Activated CD4-positive, alpha-beta memory T cell treated with anti-CD3 and anti-CD28 coated beads for 36 hours (primary cell): ENCODE measurements around the gene PABPC1L. TPM values are rescaled to one million over a fixed set of nuclear protein-coding genes. Genes with fewer than 3 reads are reported as not detected.

ENCODE experiments used
- CTCF ChIA-PET: fragments of 350-600 bp; sonication (Branson Sonifier 250); formaldehyde crosslinking; loops from one replicate; lab custom pipeline; 2021; ENCODE audit warnings: antibody characterized with exemption, inconsistent platforms; lab: Charles Lee
- POLR2A ChIA-PET: fragments of 350-600 bp; sonication (Branson Sonifier 250); formaldehyde crosslinking; loops from one replicate; lab custom pipeline; 2021; ENCODE audit warnings: antibody characterized with exemption; lab: Charles Lee
- DNase-seq: peaks from one replicate; pipeline ENCODE4 v3.0.0-alpha.2; 2020
- H3K27ac Mint-ChIP-seq: one replicate; pipeline ENCODE4 v1.8.0; 2021; ENCODE audit warnings: mixed read lengths
- H3K27me3 Mint-ChIP-seq: one replicate; pipeline ENCODE4 v1.8.0; 2021; ENCODE audit warnings: mixed read lengths
- H3K36me3 Mint-ChIP-seq: one replicate; pipeline ENCODE4 v1.8.0; 2021; ENCODE audit warnings: mixed read lengths
- H3K4me1 Mint-ChIP-seq: one replicate; pipeline ENCODE4 v1.8.0; 2021; ENCODE audit warnings: low read depth, mixed read lengths
- H3K4me3 Mint-ChIP-seq: one replicate; pipeline ENCODE4 v1.8.0; 2021; ENCODE audit warnings: mild to moderate bottlenecking, mixed read lengths
- H3K9me3 Mint-ChIP-seq: one replicate; pipeline ENCODE4 v1.8.0; 2021; ENCODE audit warnings: mixed read lengths
- intact Hi-C: fragments of 100-400 bp; cut with micrococcal nuclease; formaldehyde crosslinking; loops from one replicate; pipeline ENCODE4 v1.15.1; 2023
- total RNA-seq, 2 experiments: library from RNA; stranded (reverse); gene quantifications; one replicate each; pipeline ENCODE4 v1.2.3, GENCODE V29; 2021

Gene PABPC1L
- total RNA-seq, 2 experiments from 2014 or later = 61.5 to 70.7 TPM

DNA sequence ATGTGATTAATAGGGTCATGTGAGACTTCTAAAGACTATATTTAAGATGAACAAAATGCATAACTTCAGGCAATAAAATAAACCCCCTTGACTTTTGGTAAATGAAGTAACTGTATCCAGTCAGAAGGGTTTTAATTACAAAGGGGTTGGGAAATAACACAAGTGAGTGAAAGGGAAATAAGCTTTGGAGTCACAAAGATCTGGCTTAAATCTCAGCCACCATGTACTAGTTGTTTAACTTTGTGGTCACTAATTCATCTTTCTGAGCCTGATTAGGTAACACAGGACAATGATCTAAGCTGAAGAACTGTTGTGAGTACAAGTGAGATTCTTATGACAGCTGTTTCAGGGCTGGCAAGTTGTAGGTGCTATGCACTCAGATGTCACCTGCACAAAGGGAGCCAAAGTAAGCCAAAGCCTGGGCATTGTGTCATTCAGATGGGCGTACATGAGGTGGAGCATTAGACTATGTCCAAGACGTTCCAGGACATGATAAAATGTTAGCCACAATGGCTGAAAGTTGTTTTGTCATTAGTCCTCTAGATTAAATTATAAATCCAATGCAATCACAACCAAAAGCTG, 36.5 kb downstream of the PABPC1L start:
- intact Hi-C loops = no loop called here
- H3K36me3 Mint-ChIP-seq = peaks cover 62% of the 10 kb centered on the region
- H3K4me1 Mint-ChIP-seq = peaks cover 2% of the 10 kb centered on the region
- no peaks in the 10 kb centered on the region for H3K27me3 Mint-ChIP-seq
- no peaks in the 10 kb centered on the region for H3K9me3 Mint-ChIP-seq
- CTCF ChIA-PET = interaction anchor here (0.6 kb wide), 1 partner anchor 428 kb away, joined by 4 read pairs; no protein-coding TSS in a partner anchor
- H3K27ac Mint-ChIP-seq = peak overlapping the region; percentile 3
- POLR2A ChIA-PET = no interaction called here
- H3K4me3 Mint-ChIP-seq = no peak overlapping the region
- no peak for DNase-seq

DNA sequence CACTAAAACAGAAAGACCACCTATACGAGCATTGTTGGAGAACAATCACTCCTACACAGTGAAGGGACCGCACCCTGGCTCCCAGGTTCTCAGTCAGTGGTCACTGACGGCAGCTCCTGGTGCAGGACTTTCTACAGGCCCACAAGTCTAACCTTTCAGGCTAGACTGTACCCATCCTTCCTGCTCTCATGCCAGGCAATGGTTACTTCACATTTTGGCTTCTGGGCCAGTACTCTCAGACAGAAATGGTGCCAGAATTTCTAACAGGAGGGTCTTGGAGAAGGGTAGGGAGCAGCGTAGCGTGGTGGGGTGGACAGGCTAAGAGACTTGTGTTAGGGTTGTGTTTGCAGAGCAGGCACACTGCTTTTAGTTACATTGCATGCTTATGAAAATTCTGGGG, 38.2 kb downstream of the PABPC1L start:
- CTCF ChIA-PET = no interaction called here
- peaks cover 7% of the 10 kb centered on the region for H3K4me1 Mint-ChIP-seq
- no peaks in the 10 kb centered on the region for H3K9me3 Mint-ChIP-seq
- no peak for DNase-seq
- H3K27me3 Mint-ChIP-seq = no peaks in the 10 kb centered on the region
- intact Hi-C loops = no loop called here
- H3K36me3 Mint-ChIP-seq = peaks cover 66% of the 10 kb centered on the region
- POLR2A ChIA-PET = no interaction called here
- peak overlapping the region; percentile 9 for H3K27ac Mint-ChIP-seq
- no peak overlapping the region for H3K4me3 Mint-ChIP-seq

DNA sequence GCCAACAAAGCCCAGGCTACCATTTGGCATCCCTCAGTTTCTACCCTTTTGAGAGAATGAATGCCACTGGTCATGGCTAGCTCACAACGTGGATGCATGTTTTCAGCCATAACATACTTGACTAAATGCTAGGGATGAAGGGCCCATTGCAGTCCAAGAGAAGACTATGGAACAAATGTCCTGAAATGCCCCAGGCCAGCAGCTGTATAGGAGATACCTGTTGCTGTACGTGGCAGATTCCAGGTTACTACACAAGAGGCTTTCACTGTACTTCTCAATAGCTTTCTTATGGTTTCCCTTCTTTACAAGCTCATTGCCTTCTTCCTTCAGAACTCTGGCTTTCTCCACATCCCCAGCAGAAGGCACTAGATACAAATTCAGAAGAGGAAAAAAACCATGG, 38.7 kb downstream of the PABPC1L start:
- ChIA-PET POLR2A (no interaction called here), CTCF (no interaction called here)
- H3K4me1 Mint-ChIP-seq = peaks cover 7% of the 10 kb centered on the region
- H3K36me3 Mint-ChIP-seq = peaks cover 70% of the 10 kb centered on the region
- no peaks in the 10 kb centered on the region for H3K27me3 Mint-ChIP-seq
- no peaks in the 10 kb centered on the region for H3K9me3 Mint-ChIP-seq
- intact Hi-C loops = no loop called here
- no peak for DNase-seq
- H3K27ac Mint-ChIP-seq = peak overlapping the region; percentile 9
- no peak overlapping the region for H3K4me3 Mint-ChIP-seq

DNA sequence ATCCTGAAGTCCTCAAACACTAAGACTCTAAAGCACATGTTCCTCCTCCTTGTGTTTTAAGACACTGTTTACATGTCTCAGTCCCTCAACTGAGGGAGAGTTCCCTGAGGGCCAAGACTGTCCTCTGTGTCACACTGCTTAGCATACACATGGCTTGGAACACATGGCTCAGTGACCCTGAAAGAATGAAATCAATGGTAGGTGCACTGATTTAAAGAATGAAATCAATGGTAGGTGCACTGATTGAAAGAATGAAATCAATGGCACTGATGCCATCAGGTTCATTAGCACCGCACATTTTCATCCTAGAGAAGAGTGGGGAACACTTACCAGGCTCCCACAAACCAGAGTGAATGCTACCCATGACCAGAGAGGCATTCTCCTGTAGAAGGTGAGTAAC, 40.5 kb downstream of the PABPC1L start:
- Mint-ChIP-seq H3K27me3 (no peaks in the 10 kb centered on the region), H3K9me3 (no peaks in the 10 kb centered on the region), H3K4me3 (no peak overlapping the region), H3K36me3 (peaks cover 74% of the 10 kb centered on the region), H3K27ac (no peak overlapping the region), H3K4me1 (peaks cover 7% of the 10 kb centered on the region)
- no peak for DNase-seq
- ChIA-PET POLR2A (no interaction called here), CTCF (no interaction called here)
- intact Hi-C loops = no loop called here

DNA sequence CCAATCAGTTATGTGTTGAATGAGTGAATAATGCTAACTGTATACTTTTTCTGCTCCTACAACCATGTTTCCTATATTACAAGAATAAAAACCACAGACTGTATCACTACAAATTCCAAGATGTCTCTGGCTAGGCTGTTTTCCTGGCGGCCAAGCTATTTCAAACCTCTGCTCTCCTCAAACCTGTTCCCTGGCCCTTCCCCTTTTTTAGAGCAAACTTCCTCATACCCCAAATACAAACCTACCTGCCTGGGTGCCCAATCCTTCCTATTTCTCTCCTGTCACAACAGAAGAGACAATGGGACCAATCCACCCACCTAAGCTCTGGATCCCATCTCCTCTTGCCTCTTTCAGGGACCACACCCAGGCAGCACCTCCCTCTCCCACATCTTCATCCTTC, 42.9 kb downstream of the PABPC1L start:
- intact Hi-C loops = no loop called here
- H3K4me1 Mint-ChIP-seq = peaks cover 11% of the 10 kb centered on the region
- ChIA-PET CTCF (interaction anchor here (1.2 kb wide), 1 partner anchor 142 kb away, joined by 3 read pairs; no protein-coding TSS in a partner anchor), POLR2A (interaction anchor here (0.8 kb wide), 1 partner anchor 11 kb away, joined by 3 read pairs; no protein-coding TSS in a partner anchor)
- peak overlapping the region; percentile 2 for H3K27ac Mint-ChIP-seq
- DNase-seq = no peak
- peaks cover 79% of the 10 kb centered on the region for H3K36me3 Mint-ChIP-seq
- H3K9me3 Mint-ChIP-seq = no peaks in the 10 kb centered on the region
- H3K4me3 Mint-ChIP-seq = no peak overlapping the region
- H3K27me3 Mint-ChIP-seq = no peaks in the 10 kb centered on the region

DNA sequence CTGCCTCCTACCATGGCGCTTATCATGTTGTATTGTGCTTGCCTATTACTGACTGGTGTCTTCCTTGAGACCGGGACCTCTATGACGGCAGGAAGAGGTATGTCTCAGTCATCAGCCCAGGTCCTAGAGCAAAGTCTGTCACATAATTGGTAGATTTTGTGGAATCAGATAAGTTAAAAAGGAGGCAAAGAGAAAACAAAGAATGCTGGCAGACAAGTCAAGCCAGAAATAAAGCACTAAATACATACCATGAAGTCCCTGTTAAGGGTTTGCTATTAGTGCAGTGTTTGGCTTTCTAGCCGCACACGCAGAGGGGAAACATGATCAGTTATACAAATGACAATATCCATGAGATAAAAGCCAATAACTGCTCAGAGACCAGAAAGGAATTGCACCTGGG, 44.4 kb downstream of the PABPC1L start:
- Mint-ChIP-seq H3K4me3 (no peak overlapping the region), H3K9me3 (no peaks in the 10 kb centered on the region), H3K36me3 (peaks cover 79% of the 10 kb centered on the region), H3K27me3 (no peaks in the 10 kb centered on the region), H3K27ac (no peak overlapping the region), H3K4me1 (peaks cover 25% of the 10 kb centered on the region)
- ChIA-PET POLR2A (no interaction called here), CTCF (no interaction called here)
- intact Hi-C loops = no loop called here
- no peak for DNase-seq

DNA sequence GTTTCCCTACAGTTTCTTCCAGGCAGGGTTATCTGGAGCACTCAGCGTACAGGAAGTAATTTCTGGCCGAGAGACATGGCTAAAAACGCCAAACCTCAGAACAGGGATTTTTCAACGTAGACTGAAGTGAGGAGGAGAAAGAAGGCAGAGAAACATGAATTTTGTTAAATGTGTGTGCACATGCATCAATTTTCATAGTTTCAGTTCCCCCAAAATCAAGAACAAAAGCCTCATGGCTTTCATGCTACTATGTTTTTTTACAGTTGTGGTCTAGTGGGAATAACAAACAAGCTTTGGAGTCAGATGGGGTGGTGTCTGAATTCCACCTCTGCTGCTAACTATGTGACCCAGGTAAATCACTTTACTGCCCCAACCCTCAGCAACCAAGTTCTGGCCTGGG, 45.4 kb downstream of the PABPC1L start:
- Mint-ChIP-seq H3K27me3 (no peaks in the 10 kb centered on the region), H3K4me3 (no peak overlapping the region), H3K9me3 (no peaks in the 10 kb centered on the region), H3K4me1 (peaks cover 30% of the 10 kb centered on the region), H3K27ac (no peak overlapping the region), H3K36me3 (peaks cover 76% of the 10 kb centered on the region)
- CTCF ChIA-PET = no interaction called here
- POLR2A ChIA-PET = no interaction called here
- intact Hi-C loops = no loop called here
- DNase-seq = no peak

DNA sequence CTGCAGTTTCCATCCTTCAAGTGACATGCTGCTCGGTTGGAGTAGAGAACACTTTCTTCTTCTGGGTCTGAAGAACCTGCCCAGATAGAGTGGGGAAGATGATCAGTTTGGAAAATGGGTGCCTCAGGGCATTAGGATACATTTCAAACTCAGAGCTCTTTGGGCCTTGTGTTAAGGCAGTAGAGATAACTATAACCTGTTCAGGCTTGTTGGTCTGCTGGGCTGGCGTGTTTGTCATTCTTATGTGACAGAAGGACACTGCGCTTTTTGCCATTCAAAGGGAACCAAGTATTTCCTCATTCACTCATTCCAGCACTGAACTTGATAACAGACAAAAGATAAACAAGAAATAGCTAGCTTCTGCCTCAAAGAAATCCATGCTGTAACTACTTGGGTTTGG, 46.5 kb downstream of the PABPC1L start:
- Mint-ChIP-seq H3K27ac (no peak overlapping the region), H3K4me1 (peaks cover 41% of the 10 kb centered on the region), H3K27me3 (no peaks in the 10 kb centered on the region), H3K36me3 (peaks cover 66% of the 10 kb centered on the region), H3K4me3 (no peak overlapping the region), H3K9me3 (no peaks in the 10 kb centered on the region)
- CTCF ChIA-PET = no interaction called here
- no peak for DNase-seq
- intact Hi-C loops = no loop called here
- POLR2A ChIA-PET = no interaction called here

DNA sequence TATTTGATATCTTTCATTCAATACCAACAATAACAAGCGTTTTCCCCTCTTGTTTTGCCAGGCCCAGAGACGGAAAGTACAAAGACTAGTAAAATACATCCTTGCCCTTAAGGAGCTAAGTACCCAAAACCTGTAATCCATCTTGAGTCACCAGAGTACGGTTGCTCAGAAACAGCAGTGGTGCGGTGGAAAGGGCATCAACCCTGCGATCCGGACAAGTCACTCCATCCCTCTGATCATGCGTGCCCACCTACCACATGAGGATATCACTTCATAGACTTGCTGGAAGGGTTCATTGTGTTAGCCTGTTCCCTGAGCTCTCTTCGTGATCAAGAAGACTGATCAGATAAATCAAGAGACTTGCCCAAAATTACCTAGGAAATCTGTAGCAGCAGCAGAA, 48.4 kb downstream of the PABPC1L start:
- peaks cover 51% of the 10 kb centered on the region for H3K36me3 Mint-ChIP-seq
- ChIA-PET POLR2A (interaction anchor here (0.7 to 3.1 kb wide), 3 partner anchors 10 to 32 kb away, joined by 3 to 17 read pairs (median 8); no protein-coding TSS in a partner anchor), CTCF (interaction anchor here (1.0 to 4.5 kb wide), 3 partner anchors 16 to 138 kb away, joined by 3 to 19 read pairs (median 5); no protein-coding TSS in a partner anchor)
- no peak for DNase-seq
- intact Hi-C loops = loop anchor here (2.0 kb wide), 1 partner anchor 73 kb away; the partner anchor contains the start of gene YWHAB
- no peaks in the 10 kb centered on the region for H3K9me3 Mint-ChIP-seq
- H3K27me3 Mint-ChIP-seq = no peaks in the 10 kb centered on the region
- H3K27ac Mint-ChIP-seq = no peak overlapping the region
- peaks cover 50% of the 10 kb centered on the region for H3K4me1 Mint-ChIP-seq
- peak overlapping the region; percentile 95 for H3K4me3 Mint-ChIP-seq

DNA sequence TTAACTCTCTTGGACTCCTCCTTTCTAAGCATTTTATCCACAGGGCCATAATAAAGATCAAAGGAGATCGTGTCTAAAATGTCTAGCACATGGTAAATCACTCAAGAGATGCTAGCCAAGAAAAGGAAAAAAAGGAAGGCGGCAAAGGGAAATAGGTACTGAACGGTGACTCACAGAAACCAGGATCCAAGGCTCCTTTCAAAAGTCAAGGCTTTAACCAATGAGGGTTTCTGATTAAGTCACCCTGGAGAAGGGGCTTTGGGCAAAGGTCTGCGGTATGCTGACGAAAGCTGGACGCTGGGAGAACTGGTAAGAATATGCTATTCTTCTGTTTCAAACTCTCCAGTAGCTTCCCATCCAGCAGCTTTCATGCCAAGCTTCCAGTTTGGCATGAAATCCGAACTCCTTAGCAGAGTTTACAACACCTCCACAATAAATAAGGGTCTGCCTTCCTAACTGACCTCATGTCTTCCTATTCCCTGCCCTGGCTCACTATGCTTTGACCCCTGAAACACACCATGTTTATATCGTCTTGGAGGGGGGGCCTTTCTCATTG, 49.3 kb downstream of the PABPC1L start:
- Mint-ChIP-seq H3K4me3 (peak overlapping the region; percentile 95), H3K27ac (peak overlapping the region; percentile 99), H3K4me1 (peaks cover 58% of the 10 kb centered on the region), H3K36me3 (peaks cover 42% of the 10 kb centered on the region), H3K9me3 (no peaks in the 10 kb centered on the region), H3K27me3 (no peaks in the 10 kb centered on the region)
- POLR2A ChIA-PET = interaction anchor here (1.4 to 3.1 kb wide), 7 partner anchors 9 to 91 kb away, joined by 4 to 34 read pairs (median 9); partner anchors contain the start of genes PABPC1L and YWHAB
- peak; percentile 45 for DNase-seq
- CTCF ChIA-PET = interaction anchor here (1.6 to 4.5 kb wide), 6 partner anchors 9 to 332 kb away, joined by 3 to 19 read pairs (median 4); no protein-coding TSS in a partner anchor
- intact Hi-C loops = loop anchor here (1.0 to 2.0 kb wide), 5 partner anchors 8 to 313 kb away; partner anchors contain the start of gene YWHAB

DNA sequence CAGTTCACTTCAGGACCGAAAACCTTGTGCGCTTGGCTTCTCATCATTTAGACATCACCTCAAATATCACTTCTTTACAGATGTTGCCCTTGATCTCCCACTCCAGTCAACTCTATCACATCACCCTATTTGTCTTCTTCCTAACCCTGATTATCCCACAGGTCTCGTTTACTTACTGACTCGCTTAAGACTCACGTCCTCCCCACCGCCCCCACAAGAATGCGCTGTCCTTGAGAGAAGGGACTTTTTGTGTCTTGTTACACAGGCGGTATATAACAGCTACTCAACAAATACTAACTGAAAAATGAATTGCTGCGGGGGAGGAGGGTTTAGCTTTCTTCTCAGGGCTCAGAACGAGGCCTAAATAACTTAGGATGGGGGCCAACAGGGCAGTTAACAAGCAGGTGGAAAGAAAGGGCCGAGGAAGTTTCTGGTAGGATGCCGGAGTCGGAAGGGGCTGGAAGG, 49.8 kb downstream of the PABPC1L start:
- intact Hi-C loops = loop anchor here (1.0 to 2.0 kb wide), 5 partner anchors 8 to 313 kb away; partner anchors contain the start of gene YWHAB
- Mint-ChIP-seq H3K36me3 (peaks cover 40% of the 10 kb centered on the region), H3K27ac (peak overlapping the region; percentile 99), H3K4me3 (peak overlapping the region; percentile 95), H3K27me3 (no peaks in the 10 kb centered on the region), H3K9me3 (no peaks in the 10 kb centered on the region), H3K4me1 (peaks cover 58% of the 10 kb centered on the region)
- ChIA-PET POLR2A (interaction anchor here (0.6 to 3.1 kb wide), 15 partner anchors 8 to 114 kb away, joined by 3 to 34 read pairs (median 5); partner anchors contain the start of genes PABPC1L and YWHAB), CTCF (interaction anchor here (0.9 to 4.5 kb wide), 7 partner anchors 9 to 331 kb away, joined by 3 to 19 read pairs (median 4); no protein-coding TSS in a partner anchor)
- peak; percentile 88 for DNase-seq
